Neuronal stem cell (in vitro differentiated cells): ENCODE results near the gene CSNK2B.

Source experiments
- DNase-seq: peaks from one replicate; pipeline ENCODE4 v3.0.0-alpha.2; 2013; ENCODE audit warnings: low spot score
- H2AFZ ChIP-seq: one replicate; pipeline ENCODE4 v1.6.1; 2013; ENCODE audit warnings: mild to moderate bottlenecking, low read length, inconsistent platforms
- H2AK5ac ChIP-seq: 2 replicates; pipeline ENCODE4 v1.6.1; 2013; ENCODE audit warnings: low read depth, mild to moderate bottlenecking, inconsistent platforms, low read length, moderate library complexity, mixed read lengths
- H2BK120ac ChIP-seq: 2 replicates; pipeline ENCODE4 v1.6.1; 2013; ENCODE audit warnings: low read depth, mild to moderate bottlenecking, inconsistent platforms, low read length, moderate library complexity, mixed read lengths
- H2BK12ac ChIP-seq: one replicate; pipeline ENCODE4 v1.6.1; 2013; ENCODE audit warnings: low read length, inconsistent platforms
- H2BK15ac ChIP-seq: 2 replicates; pipeline ENCODE4 v1.6.1; 2013; ENCODE audit warnings: mild to moderate bottlenecking, low read length, inconsistent platforms, mixed read lengths
- H2BK5ac ChIP-seq: one replicate; pipeline ENCODE4 v1.6.1; 2013; ENCODE audit warnings: inconsistent platforms, mild to moderate bottlenecking, low read length, moderate library complexity
- H3K14ac ChIP-seq: one replicate; pipeline ENCODE4 v1.6.1; 2013; ENCODE audit warnings: low read length, inconsistent platforms
- H3K18ac ChIP-seq: 2 replicates; pipeline ENCODE4 v1.6.1; 2013; ENCODE audit warnings: low read length, inconsistent platforms
- H3K23ac ChIP-seq: 2 replicates; pipeline ENCODE4 v1.6.1; 2013; ENCODE audit warnings: low read depth, mild to moderate bottlenecking, mixed read lengths, low read length, inconsistent platforms; ENCODE audit not compliant: poor library complexity
- H3K27ac ChIP-seq: replicated peaks from 3 replicates; pipeline ENCODE4 v1.5.1; 2013; ENCODE audit warnings: low read length, inconsistent platforms
- H3K27me3 ChIP-seq, 3 experiments: 2 replicates each; pipeline ENCODE4 v1.6.1; 2013; ENCODE audit warnings: low read length in 3 of 3, mild to moderate bottlenecking in 2 of 3, inconsistent platforms in 1 of 3, low read depth in 1 of 3, mixed read lengths in 1 of 3, moderate library complexity in 1 of 3; ENCODE audit not compliant: control insufficient read depth in 3 of 3, insufficient read depth in 3 of 3
- H3K36me3 ChIP-seq, 2 donors: replicated peaks in 1 of 2; 2 replicates each; pipeline ENCODE4 v1.6.1; 2013; ENCODE audit warnings: low read length in 2 of 2; ENCODE audit not compliant: control insufficient read depth in 2 of 2, insufficient read depth in 2 of 2
- H3K4ac ChIP-seq: 2 replicates; pipeline ENCODE4 v1.6.1; 2013; ENCODE audit warnings: inconsistent platforms, mild to moderate bottlenecking, low read length, moderate library complexity
- H3K4me1 ChIP-seq, 2 donors: 1 replicate in 1 of 2; 2 replicates in 1 of 2; pipeline ENCODE4 v1.6.1; 2013; ENCODE audit warnings: low read length in 2 of 2, low read depth in 1 of 2; ENCODE audit not compliant: control insufficient read depth in 2 of 2, insufficient read depth in 1 of 2
- H3K4me2 ChIP-seq: one replicate; pipeline ENCODE4 v1.6.1; 2013; ENCODE audit warnings: mild to moderate bottlenecking, low read length, inconsistent platforms; ENCODE audit not compliant: insufficient read depth, poor library complexity, severe bottlenecking
- H3K4me3 ChIP-seq, 2 donors: 2 replicates each; pipeline ENCODE4 v1.5.1; 2013; ENCODE audit warnings: low read length in 2 of 2, mild to moderate bottlenecking in 2 of 2, inconsistent platforms in 1 of 2, moderate library complexity in 1 of 2
- H3K79me1 ChIP-seq: one replicate; pipeline ENCODE4 v1.6.1; 2013; ENCODE audit warnings: low read depth, mild to moderate bottlenecking, inconsistent platforms, low read length, moderate library complexity
- H3K9ac ChIP-seq: one replicate; pipeline ENCODE4 v1.6.1; 2013; ENCODE audit warnings: mild to moderate bottlenecking, low read depth, low read length, inconsistent platforms; ENCODE audit not compliant: poor library complexity
- H3K9me3 ChIP-seq, 2 donors: replicated peaks in 1 of 2; 2 replicates each; pipeline versions ENCODE3 to v1.6.1; 2013; ENCODE audit warnings: low read length in 2 of 2, mild to moderate bottlenecking in 2 of 2, inconsistent platforms in 1 of 2, low read depth in 1 of 2, mixed read lengths in 1 of 2, moderate library complexity in 1 of 2; ENCODE audit not compliant: control insufficient read depth in 2 of 2, insufficient read depth in 1 of 2
- H4K8ac ChIP-seq: one replicate; pipeline ENCODE4 v1.6.1; 2013; ENCODE audit warnings: low read depth, mild to moderate bottlenecking, inconsistent platforms, low read length, moderate library complexity
- H4K91ac ChIP-seq: one replicate; pipeline ENCODE4 v1.6.1; 2013; ENCODE audit warnings: low read length, low read depth, mild to moderate bottlenecking, inconsistent platforms; ENCODE audit not compliant: poor library complexity
- WGBS, 2 donors: extraction: QIAGEN DNeasy Blood & Tissue Kit; methylation state at CpG; one replicate each; pipeline ENCODE4 v1.1.7; 2013; ENCODE audit warnings: missing lambda C conversion rate in 2 of 2, mixed read lengths in 1 of 2; ENCODE audit not compliant: insufficient read length in 2 of 2, insufficient replicate concordance in 1 of 2; ENCODE audit errors: extremely low coverage in 2 of 2; 5-methylcytosine and 5-hydroxymethylcytosine counted together

CSNK2B gene

GRCh38 chr6:31712296-31712695 is 46.4 kb downstream of the CSNK2B start:
- peaks cover 13 to 17% of the 10 kb centered on the region in 2 donors for H3K4me1 ChIP-seq
- H2BK120ac ChIP-seq: peak overlapping the region; percentile 20
- no peak overlapping the region for H2BK5ac ChIP-seq
- no peak overlapping the region for H3K4me2 ChIP-seq
- peak overlapping the region; percentile 75 for H3K18ac ChIP-seq
- H3K23ac ChIP-seq: peak overlapping the region; percentile 77
- H4K91ac ChIP-seq: peak overlapping the region; percentile 75
- H3K27me3 ChIP-seq: peaks cover 0 to 5% (median 0%) of the 10 kb centered on the region in 3 experiments
- no peaks in the 10 kb centered on the region for H3K9me3 ChIP-seq
- no peak overlapping the region for H3K14ac ChIP-seq
- no peak overlapping the region for H3K4me3 ChIP-seq
- H3K4ac ChIP-seq: peak overlapping the region; percentile 78
- DNase-seq: no peak
- H4K8ac ChIP-seq: peak overlapping the region; percentile 49
- no peaks in the 10 kb centered on the region for H3K36me3 ChIP-seq
- H3K79me1 ChIP-seq: no peaks in the 10 kb centered on the region
- WGBS, 2 donors: no CpG with 5 or more reads among the region's 8 CpGs
- H2BK12ac ChIP-seq: peak overlapping the region; percentile 96
- peak overlapping the region; percentile 87 for H2BK15ac ChIP-seq
- peak overlapping the region; percentile 99 for H2AK5ac ChIP-seq
- no peak overlapping the region for H2AFZ ChIP-seq
- no peak overlapping the region for H3K27ac ChIP-seq
- no peak overlapping the region for H3K9ac ChIP-seq

DNA sequence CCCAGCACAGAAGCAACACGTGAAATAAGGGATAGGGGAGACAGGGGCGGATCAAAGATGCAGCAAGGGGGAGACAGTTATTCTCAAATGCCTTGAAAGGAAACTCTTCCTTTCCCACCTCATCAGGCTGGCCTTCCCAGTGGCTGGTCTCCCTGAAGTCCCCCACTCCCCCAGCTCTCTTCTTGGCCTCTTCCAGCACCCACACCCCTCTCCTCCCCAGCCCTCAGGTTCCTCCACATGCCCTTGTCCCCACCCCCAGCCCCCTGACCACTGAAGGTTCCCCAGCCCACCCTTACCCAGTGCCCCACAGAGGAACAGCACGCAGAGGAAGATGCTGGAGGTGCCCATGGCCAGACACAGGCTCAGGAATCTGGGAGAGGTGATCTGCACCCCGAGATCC is 47.6 kb downstream of the CSNK2B start:
- Histone ChIP-seq H3K27ac (no peak overlapping the region), H3K23ac (no peak overlapping the region), H3K4me3 (no peak overlapping the region), H2BK15ac (peak overlapping the region; percentile 7), H3K4ac (no peak overlapping the region), H2BK5ac (no peak overlapping the region), H4K91ac (no peak overlapping the region), H3K4me2 (no peak overlapping the region), H3K79me1 (no peaks in the 10 kb centered on the region), H2AK5ac (peak overlapping the region; percentile 40), H3K9ac (no peak overlapping the region), H2AFZ (peak overlapping the region; percentile 84), H2BK12ac (no peak overlapping the region), H3K27me3 (peaks cover 0 to 8% (median 0%) of the 10 kb centered on the region in 3 experiments), H2BK120ac (no peak overlapping the region), H3K36me3 (no peaks in the 10 kb centered on the region), H3K18ac (peak overlapping the region; percentile 73), H3K9me3 (no peaks in the 10 kb centered on the region), H4K8ac (no peak overlapping the region), H3K4me1 (peaks cover 13 to 17% of the 10 kb centered on the region in 2 donors), H3K14ac (no peak overlapping the region)
- no peak for DNase-seq
- no CpG with 5 or more reads among the region's 4 CpGs for WGBS, 2 donors

GRCh38 chr6:31713991-31714684 is 48.3 kb downstream of the CSNK2B start:
- Histone ChIP-seq H3K79me1 (no peaks in the 10 kb centered on the region), H3K23ac (no peak overlapping the region), H2BK12ac (no peak overlapping the region), H2AK5ac (no peak overlapping the region), H3K36me3 (no peaks in the 10 kb centered on the region), H3K9ac (no peak overlapping the region), H4K8ac (no peak overlapping the region), H3K18ac (peak overlapping the region; percentile 73), H2BK5ac (no peak overlapping the region), H3K4ac (no peak overlapping the region), H3K4me3 (no peak overlapping the region), H3K4me1 (peaks cover 13 to 17% of the 10 kb centered on the region in 2 donors), H3K14ac (no peak overlapping the region), H3K4me2 (peak overlapping the region; percentile 23), H4K91ac (no peak overlapping the region), H2AFZ (peak overlapping the region; percentile 84), H2BK120ac (no peak overlapping the region), H3K27ac (no peak overlapping the region), H3K27me3 (peaks cover 0 to 8% (median 0%) of the 10 kb centered on the region in 3 experiments), H3K9me3 (no peaks in the 10 kb centered on the region), H2BK15ac (no peak overlapping the region)
- DNase-seq: peak; percentile 44
- WGBS, 2 donors: no CpG with 5 or more reads among the region's 5 CpGs

DNA sequence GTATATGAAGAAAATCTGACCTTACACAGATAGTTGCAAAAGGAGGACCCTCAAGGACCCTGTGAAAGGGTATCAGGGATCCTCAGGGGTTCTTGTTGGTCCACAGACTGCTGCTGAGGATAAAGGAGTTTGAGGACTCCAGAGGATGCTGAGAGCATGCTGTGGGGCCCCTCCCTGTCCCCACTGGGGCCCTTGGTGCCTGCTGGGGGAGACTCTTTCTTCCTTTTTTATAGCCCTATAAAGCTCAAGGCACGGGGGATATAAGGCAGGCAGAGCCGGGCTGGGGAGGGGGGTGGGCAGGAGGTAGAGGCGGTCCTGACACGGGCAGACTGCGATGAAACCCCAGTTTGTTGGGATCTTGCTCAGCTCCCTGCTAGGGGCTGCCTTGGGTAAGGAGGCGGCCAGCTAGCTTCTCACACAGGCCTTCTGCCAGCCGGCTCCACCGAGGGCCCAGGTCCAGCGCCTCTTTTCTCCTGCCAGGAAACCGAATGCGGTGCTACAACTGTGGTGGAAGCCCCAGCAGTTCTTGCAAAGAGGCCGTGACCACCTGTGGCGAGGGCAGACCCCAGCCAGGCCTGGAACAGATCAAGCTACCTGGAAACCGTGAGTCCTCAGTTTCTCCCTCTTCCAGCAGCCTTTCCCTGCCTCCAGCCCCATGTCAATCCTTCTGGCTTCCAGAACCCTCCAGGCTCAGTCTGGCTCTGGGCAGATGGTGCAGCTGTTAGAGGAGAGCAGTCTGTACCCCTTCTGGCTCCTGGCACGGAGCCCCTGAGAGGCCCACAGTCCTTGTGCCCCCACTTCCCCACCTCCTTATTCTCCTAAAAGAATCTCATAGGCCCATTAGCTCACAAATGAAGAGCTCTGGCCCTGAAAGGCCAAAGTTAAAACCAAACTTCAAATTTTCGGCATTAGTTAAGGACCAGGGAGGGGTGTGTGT is 49.4 kb downstream of the CSNK2B start, which contains the start of gene LY6G6D:
Gene LY6G6D, plus strand, starts transcription at position 327 of the 937 bp plus-strand sequence. Its CDS starts 8 bp downstream, at position 335.
- Histone ChIP-seq H2BK120ac (peak within 1 kb of the TSS; percentile 33), H3K79me1 (no peaks in the 10 kb centered on the region), H3K4me3 (no peak within 1 kb of the TSS), H4K91ac (no peak within 1 kb of the TSS), H3K27me3 (peaks cover 0 to 8% (median 0%) of the 10 kb centered on the region in 3 experiments), H3K9me3 (no peaks in the 10 kb centered on the region), H4K8ac (peak within 1 kb of the TSS; percentile 20), H2BK15ac (peak within 1 kb of the TSS; percentile 71), H3K27ac (no peak within 1 kb of the TSS), H3K23ac (no peak within 1 kb of the TSS), H3K4me2 (no peak within 1 kb of the TSS), H3K14ac (no peak within 1 kb of the TSS), H3K36me3 (no peaks in the 10 kb centered on the region), H2BK12ac (no peak within 1 kb of the TSS), H3K9ac (no peak within 1 kb of the TSS), H3K18ac (peak within 1 kb of the TSS; percentile 23), H2BK5ac (no peak within 1 kb of the TSS), H2AK5ac (no peak within 1 kb of the TSS), H3K4ac (no peak within 1 kb of the TSS), H3K4me1 (peaks cover 13 to 17% of the 10 kb centered on the region in 2 donors), H2AFZ (peak within 1 kb of the TSS; percentile 84)
- no peak for DNase-seq
- WGBS, 2 donors: no CpG with 5 or more reads among the region's 16 CpGs
